Measurements from ENCODE around the gene NAALADL2.
"Not testable (repeated sequence)": the region's sequence is repeated elsewhere in the genome, so short reads cannot be mapped to it uniquely, and the experiment has no call there.

Gene NAALADL2

GRCh38 chr3:175389560-175389959, 530.4 kb downstream of the NAALADL2 start:
- no peak for DNase-seq

- DNase-seq, result no peak
Observed at GRCh38 chr3:175391601-175392000, 532.5 kb downstream of the NAALADL2 start.

GRCh38 chr3:175392653-175393052, 533.5 kb downstream of the NAALADL2 start:
- DNase-seq, result no peak

GRCh38 chr3:175397372-175397771, 538.2 kb downstream of the NAALADL2 start:
- DNase-seq, result no peak

DNA sequence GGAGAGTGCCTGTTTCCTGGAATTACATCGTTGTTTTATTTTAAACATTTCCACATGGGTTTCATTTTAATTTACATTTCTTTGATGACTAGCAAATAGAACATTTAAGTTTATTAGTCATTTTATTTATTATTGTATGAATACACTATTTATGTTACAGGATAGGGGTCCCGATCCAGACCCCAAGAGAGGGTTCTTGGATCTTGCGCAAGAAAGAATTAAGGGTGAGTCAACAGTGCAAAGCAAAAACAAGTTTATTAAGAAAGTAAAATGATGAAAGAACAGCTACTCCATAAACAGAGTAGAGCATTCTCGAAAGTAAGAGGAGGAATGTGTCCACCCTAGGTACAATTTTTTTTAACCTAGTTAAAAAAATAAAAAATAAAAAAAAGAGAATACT, 539.5 kb downstream of the NAALADL2 start:
- no peak for DNase-seq

- DNase-seq, result no peak
Observed at GRCh38 chr3:175399156-175399840, 540.2 kb downstream of the NAALADL2 start.

DNA sequence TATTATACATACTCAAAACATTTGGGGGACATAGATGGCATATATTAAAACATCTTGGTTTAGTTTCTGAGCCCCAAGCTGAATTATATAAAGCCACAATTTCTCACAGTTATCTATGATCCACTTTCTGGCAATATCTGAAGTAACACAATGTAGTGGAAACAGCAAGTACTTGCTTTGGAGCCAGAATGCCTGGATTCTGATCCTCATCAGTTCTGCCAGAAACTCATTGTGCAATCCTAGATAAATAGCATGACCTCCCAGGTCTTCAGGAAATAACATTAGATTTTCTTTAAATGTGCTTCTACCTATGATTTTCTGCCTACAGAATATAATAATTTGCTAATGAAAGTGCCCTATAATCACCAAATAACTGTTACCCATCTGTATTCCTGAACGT, 544.9 kb downstream of the NAALADL2 start:
- no peak for DNase-seq

GRCh38 chr3:175404621-175405020, 545.5 kb downstream of the NAALADL2 start:
- DNase-seq, result no peak

DNA sequence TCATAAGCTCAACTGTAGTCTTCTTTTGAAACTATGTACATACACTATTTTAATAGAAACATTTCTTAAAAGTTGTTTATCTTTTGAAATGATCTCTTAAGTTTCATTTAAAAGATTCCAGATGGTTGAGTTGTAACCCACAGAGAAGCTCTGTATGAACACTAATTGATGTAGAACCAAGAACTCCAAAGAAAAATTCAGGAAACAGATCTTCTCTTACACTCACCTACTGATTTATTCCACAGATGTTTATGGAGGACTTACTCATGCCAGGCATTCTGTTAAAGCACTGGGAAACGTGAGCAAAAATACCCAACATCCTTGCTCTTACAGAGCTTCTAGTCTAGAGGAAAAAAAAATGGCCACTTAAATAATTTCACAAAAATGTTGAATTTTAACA, 551.1 kb downstream of the NAALADL2 start:
- no peak for DNase-seq

DNA sequence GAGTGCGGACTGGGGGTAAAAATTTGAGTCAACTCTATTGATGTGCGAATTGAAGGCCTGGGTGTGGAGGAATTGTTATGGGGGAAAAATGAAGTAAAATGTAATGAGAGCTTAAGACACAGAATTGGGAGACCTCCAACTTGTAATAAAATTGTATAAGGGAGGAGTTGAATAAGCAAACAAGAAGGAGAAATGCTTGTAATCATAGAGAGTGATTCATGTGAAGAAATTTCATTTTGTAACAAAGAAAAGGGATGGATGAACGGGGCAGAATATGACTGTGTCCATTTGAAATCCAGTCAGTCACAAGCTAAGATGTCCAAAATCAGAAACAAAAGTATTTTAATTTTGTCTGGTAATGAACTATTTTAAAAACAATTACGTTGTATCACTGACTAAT, 552.3 kb downstream of the NAALADL2 start:
- no peak for DNase-seq

DNA sequence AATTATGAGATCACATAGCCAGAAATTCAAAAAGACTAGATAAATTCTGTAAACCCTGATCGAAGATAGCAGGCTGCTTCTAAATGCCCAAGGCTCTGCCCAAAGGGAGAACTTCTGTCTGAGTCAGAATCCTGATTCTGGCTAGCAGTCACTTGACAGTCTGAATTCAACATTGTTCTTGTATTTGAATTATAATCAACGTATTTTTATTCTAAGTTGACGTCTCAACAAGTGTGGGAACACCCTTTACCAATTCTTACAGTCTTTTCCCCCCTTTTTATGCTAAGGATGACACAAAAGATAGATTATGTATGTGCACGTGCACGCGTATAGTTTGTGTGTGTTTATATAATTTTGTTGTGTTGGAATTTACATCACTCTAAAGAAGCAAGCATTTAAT, 552.8 kb downstream of the NAALADL2 start:
- DNase-seq, result no peak

- no peak for DNase-seq
Observed at GRCh38 chr3:175413926-175414325, 554.8 kb downstream of the NAALADL2 start.

GRCh38 chr3:175416600-175416999, 557.5 kb downstream of the NAALADL2 start:
- DNase-seq, result no peak

DNA sequence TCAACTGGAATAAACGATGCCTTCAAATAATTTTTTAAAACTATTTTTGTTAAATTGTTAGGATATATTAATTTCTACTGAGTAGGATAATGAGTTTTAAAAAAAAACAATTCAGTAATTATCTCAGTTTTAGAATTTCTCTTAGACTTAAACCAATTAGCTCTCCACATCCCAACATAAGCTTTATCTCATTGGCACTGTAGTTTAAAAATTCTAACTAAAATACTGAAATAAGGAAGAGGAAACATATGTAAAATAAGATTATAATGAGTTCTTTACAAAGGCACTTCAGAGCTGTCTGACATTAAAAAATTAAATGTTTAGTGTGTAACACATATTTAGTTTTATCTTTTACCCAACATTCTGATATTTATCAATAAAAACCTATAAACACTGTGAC, 558.3 kb downstream of the NAALADL2 start:
- DNase-seq, result no peak

GRCh38 chr3:175421902-175422301, 562.8 kb downstream of the NAALADL2 start:
- no peak for DNase-seq

GRCh38 chr3:175422744-175423143, 563.6 kb downstream of the NAALADL2 start:
- no peak for DNase-seq

- DNase-seq, result not testable (repeated sequence)
Observed at GRCh38 chr3:175423848-175424247, 564.7 kb downstream of the NAALADL2 start.

DNA sequence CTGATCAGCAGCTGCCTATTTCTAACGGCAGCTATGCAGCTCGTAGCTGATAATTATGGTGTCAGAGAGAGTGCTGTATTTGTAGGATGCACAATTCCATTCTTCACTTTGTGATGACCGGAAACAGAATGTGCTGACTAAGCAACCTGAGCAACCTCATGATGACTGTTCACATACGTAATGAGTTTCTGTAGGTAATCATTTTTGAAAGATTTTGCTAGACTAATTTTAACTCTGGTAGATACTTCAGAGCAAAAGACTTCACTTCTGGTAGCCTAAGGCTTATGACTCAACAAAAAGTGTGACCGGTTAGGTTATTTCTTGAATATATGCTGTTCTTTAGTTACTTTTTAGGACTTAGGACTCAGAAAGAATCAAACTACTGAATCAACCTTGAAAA, 567.7 kb downstream of the NAALADL2 start:
- DNase-seq, result no peak

DNA sequence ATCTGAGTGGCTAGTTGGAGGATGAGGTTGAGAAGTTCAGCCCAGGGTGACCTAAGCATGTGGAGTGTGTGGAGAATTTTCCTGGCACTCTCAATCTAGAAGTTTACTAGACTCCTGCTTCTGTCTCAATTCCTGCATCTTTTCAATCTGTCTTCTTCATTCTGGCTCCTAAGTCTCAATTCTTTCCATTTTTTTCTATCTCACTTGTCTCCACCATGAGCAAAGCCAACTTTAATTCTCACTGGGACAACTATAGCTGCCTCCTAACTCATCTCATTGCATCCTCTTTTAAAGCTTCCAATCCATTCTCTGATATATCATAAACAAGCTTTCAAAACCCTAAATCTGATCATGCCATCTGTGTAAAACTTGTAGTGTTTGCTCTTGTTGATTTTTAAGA, 569.3 kb downstream of the NAALADL2 start:
- no peak for DNase-seq

DNA sequence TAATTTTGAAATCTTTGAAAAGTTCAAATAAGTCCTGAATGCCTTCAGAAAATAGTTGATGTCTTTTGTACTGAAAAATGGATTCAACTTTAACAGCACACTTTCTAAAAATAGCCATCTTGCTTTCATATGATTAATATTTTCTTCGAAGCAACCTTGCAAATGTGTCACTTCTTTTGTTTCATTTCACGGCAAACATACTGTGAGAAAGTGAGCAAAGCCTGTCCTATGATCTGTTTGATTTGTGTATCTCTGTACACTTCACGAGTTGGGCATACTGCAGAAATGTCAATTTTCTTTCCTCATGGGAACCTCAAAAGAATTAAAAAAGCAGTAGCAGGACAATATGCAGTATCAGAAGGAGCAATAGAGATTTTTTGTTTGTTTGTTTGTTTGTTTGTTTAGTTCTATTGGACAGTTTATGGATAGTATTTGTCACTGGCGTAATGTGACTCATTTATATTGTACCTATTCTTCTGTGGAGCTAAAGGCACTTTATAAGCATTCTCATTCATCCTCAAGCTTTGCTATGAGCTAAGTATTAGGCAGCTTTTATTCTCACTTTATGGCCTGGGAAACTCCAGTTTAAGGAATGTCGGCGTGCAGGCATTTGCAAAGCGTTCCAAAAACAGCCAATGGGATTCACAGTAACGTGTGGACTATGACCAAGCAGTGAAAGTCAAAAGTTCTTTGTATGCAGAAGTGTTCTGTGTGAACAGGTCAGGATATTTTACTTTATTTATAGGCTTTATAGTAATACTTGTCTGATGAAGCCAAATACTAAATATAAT, 572.0 kb downstream of the NAALADL2 start:
- DNase-seq, result no peak

GRCh38 chr3:175432376-175433025, 573.4 kb downstream of the NAALADL2 start:
- no peak for DNase-seq

- no peak for DNase-seq
Observed at GRCh38 chr3:175433026-175433674, 574.0 kb downstream of the NAALADL2 start.

- DNase-seq, result no peak
Observed at GRCh38 chr3:175434561-175434960, 575.4 kb downstream of the NAALADL2 start.
